ENCODE data around the gene MRAP.

DNA sequence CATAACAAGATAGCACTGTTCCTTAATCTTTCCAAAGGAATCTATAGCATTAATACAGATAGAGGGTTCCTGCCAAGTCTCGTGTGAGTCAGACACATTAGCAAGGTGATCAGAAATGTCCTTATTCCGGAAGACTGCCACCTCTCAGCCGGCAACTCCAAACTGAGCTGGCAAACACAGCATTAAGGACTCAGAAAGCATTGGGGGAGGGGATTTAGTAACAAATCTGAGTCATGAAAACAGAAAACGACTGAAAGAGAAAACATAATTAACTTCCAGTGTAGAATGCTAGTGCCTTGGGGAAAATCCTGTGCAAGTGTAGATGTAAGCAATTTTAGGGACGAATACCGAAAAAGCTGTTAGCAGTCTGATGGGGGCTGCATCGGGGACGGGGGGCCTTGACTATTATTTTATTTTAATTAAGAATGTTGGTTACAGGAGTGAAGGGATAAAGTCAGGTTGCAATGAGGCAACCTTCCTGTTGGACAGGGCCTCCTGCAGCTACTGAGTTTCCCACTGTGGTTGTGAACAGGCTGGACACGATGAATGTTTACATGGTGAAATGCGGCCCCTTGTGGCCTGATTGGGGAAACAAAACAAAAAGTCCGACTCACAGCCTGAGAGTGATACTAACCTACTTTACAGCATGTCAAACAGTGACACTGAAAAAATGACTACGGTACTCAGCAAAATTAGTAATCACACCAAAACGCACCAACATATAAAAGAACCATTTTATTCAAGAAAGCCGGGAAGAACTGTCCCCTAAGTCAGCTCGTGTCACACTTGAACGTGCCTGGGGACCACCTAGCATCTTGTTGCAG is 40.5 kb upstream of the MRAP start:
- TF ChIP-seq EZH2 (IDR thresholded peaks at IDR 0.05; ENCODE audit: insufficient read depth, poor library complexity, severe bottlenecking) (no peak), EZH2phosphoT487 (IDR thresholded peaks at IDR 0.05; ENCODE audit: insufficient read depth, low read depth) (no peak)

All from GM23248 (cell line).